Measurements from ENCODE around the gene XAGE1A.
"Not testable (repeated sequence)": the region's sequence is repeated elsewhere in the genome, so short reads cannot be mapped to it uniquely, and the experiment has no call there.

The XAGE1A gene

GRCh38 chrX:52495545-52496418, at the start of gene XAGE1A:
XAGE1A (plus strand) TSS chrX:52495808; CDS start chrX:52497362, 1,554 bp downstream.
- H3K4me1 ChIP-seq; intact Hi-C loops (cut with DNase I; ENCODE audit: low total_unique reads); H3K9me3 ChIP-seq; H3K27ac ChIP-seq; H3K36me3 ChIP-seq; DNase-seq; H3K27me3 ChIP-seq; H3K4me3 ChIP-seq: not testable (repeated sequence)

GRCh38 chrX:52452031-52452430, 43.6 kb upstream of the XAGE1A start:
- H3K9me3 ChIP-seq; H3K4me3 ChIP-seq; DNase-seq; intact Hi-C loops (cut with DNase I; ENCODE audit: low total_unique reads); H3K4me1 ChIP-seq; H3K27me3 ChIP-seq; H3K36me3 ChIP-seq; H3K27ac ChIP-seq: not testable (repeated sequence)

- DNase-seq; intact Hi-C loops (cut with DNase I; ENCODE audit: low total_unique reads); H3K4me1 ChIP-seq; H3K36me3 ChIP-seq; H3K27ac ChIP-seq; H3K4me3 ChIP-seq; H3K9me3 ChIP-seq; H3K27me3 ChIP-seq: not testable (repeated sequence)
Observed at GRCh38 chrX:52471301-52471700, 24.3 kb upstream of the XAGE1A start.

GRCh38 chrX:52496419-52496772, 788 bp downstream of the XAGE1A start:
- intact Hi-C loops (cut with DNase I; ENCODE audit: low total_unique reads), result not testable (repeated sequence)

GRCh38 chrX:52501362-52501761, 5.8 kb downstream of the XAGE1A start:
- H3K27me3 ChIP-seq; H3K27ac ChIP-seq; H3K9me3 ChIP-seq; H3K4me3 ChIP-seq; H3K4me1 ChIP-seq; H3K36me3 ChIP-seq; DNase-seq; intact Hi-C loops (cut with DNase I; ENCODE audit: low total_unique reads): not testable (repeated sequence)

More at GRCh38 chrX:52496419-52496772, 788 bp downstream of the XAGE1A start:
- H3K36me3 ChIP-seq, H3K27me3 ChIP-seq, DNase-seq, H3K27ac ChIP-seq, H3K9me3 ChIP-seq, H3K4me1 ChIP-seq, H3K4me3 ChIP-seq: not testable (repeated sequence)

GRCh38 chrX:52504551-52504950, 8.9 kb downstream of the XAGE1A start:
- intact Hi-C loops (cut with DNase I; ENCODE audit: low total_unique reads), result no loop called here
- H3K27me3 ChIP-seq, result no peaks in the 10 kb centered on the region
- no peak for DNase-seq
- no peak overlapping the region for H3K4me3 ChIP-seq
- no peaks in the 10 kb centered on the region for H3K9me3 ChIP-seq
- no peak overlapping the region for H3K27ac ChIP-seq
- TF ChIP-seq CTCF (IDR thresholded peaks at IDR 0.05), result no peak
- H3K36me3 ChIP-seq, result no peaks in the 10 kb centered on the region
- no peaks in the 10 kb centered on the region for H3K4me1 ChIP-seq

- DNase-seq, result no peak
- no peak overlapping the region for H3K27ac ChIP-seq
- no peaks in the 10 kb centered on the region for H3K9me3 ChIP-seq
- H3K36me3 ChIP-seq, result no peaks in the 10 kb centered on the region
- TF ChIP-seq CTCF (IDR thresholded peaks at IDR 0.05), result no peak
- H3K4me3 ChIP-seq, result no peak overlapping the region
- H3K4me1 ChIP-seq, result no peaks in the 10 kb centered on the region
- H3K27me3 ChIP-seq, result no peaks in the 10 kb centered on the region
- intact Hi-C loops (cut with DNase I; ENCODE audit: low total_unique reads), result no loop called here
Observed at GRCh38 chrX:52507331-52507730, 11.7 kb downstream of the XAGE1A start.

GRCh38 chrX:52509916-52510315, 14.3 kb downstream of the XAGE1A start:
- DNase-seq, result no peak
- no peaks in the 10 kb centered on the region for H3K4me1 ChIP-seq
- no peak overlapping the region for H3K4me3 ChIP-seq
- no peaks in the 10 kb centered on the region for H3K9me3 ChIP-seq
- intact Hi-C loops (cut with DNase I; ENCODE audit: low total_unique reads), result no loop called here
- no peaks in the 10 kb centered on the region for H3K27me3 ChIP-seq
- no peak overlapping the region for H3K27ac ChIP-seq
- TF ChIP-seq CTCF (IDR thresholded peaks at IDR 0.05), result no peak
- H3K36me3 ChIP-seq, result no peaks in the 10 kb centered on the region

GRCh38 chrX:52511126-52511525, 15.5 kb downstream of the XAGE1A start:
- H3K4me3 ChIP-seq; H3K27ac ChIP-seq; H3K4me1 ChIP-seq; DNase-seq; H3K36me3 ChIP-seq; H3K9me3 ChIP-seq; H3K27me3 ChIP-seq; intact Hi-C loops (cut with DNase I; ENCODE audit: low total_unique reads): not testable (repeated sequence)

- H3K27ac ChIP-seq; H3K9me3 ChIP-seq; H3K36me3 ChIP-seq; intact Hi-C loops (cut with DNase I; ENCODE audit: low total_unique reads); DNase-seq; H3K27me3 ChIP-seq; H3K4me3 ChIP-seq; H3K4me1 ChIP-seq: not testable (repeated sequence)
Observed at GRCh38 chrX:52516110-52516986, 20.7 kb downstream of the XAGE1A start.

GRCh38 chrX:52516987-52517325, 21.3 kb downstream of the XAGE1A start, which contains the start of gene XAGE1B:
XAGE1B (minus strand) TSS chrX:52517063; CDS start chrX:52515527, 1,536 bp downstream.
- H3K4me3 ChIP-seq; DNase-seq; H3K36me3 ChIP-seq; H3K9me3 ChIP-seq; H3K27me3 ChIP-seq; intact Hi-C loops (cut with DNase I; ENCODE audit: low total_unique reads); H3K27ac ChIP-seq; H3K4me1 ChIP-seq: not testable (repeated sequence)
